Activated naive CD4-positive, alpha-beta T cell (primary cell): ENCODE data around the gene PTDSS2.

ENCODE experiments used
- DNase-seq, 4 experiments: peaks; one replicate each; lab custom pipeline; 2025; lab: John Stamatoyannopoulos, UW

PTDSS2 gene

GRCh38 chr11:530960-531831, 81.1 kb downstream of the PTDSS2 start:
- DNase-seq = no peak

GRCh38 chr11:531919-532526, 81.9 kb downstream of the PTDSS2 start:
- no peak for DNase-seq

GRCh38 chr11:532527-532985, 82.5 kb downstream of the PTDSS2 start:
- DNase-seq = no peak

- no peak for DNase-seq
Observed at GRCh38 chr11:532986-533585, 83.0 kb downstream of the PTDSS2 start.

- DNase-seq = no peak
Observed at GRCh38 chr11:533586-534395, 83.7 kb downstream of the PTDSS2 start.

GRCh38 chr11:534396-535209, 84.5 kb downstream of the PTDSS2 start:
- DNase-seq = no peak

GRCh38 chr11:535210-535518, 85.1 kb downstream of the PTDSS2 start:
- DNase-seq = no peak

- peak; percentile 83 to 97 (median 90) for DNase-seq
Observed at GRCh38 chr11:535519-536454, 85.7 kb downstream of the PTDSS2 start, which contains the start of gene HRAS. HRAS (minus strand) TSS chr11:535576.

- DNase-seq = peak; percentile 59 to 78 (median 74)
Observed at GRCh38 chr11:536841-537621, 87.0 kb downstream of the PTDSS2 start, which contains the start of gene LRRC56. LRRC56 (plus strand) TSS chr11:537527; CDS start chr11:540685, 3,158 bp downstream.

GRCh38 chr11:537622-538430, 87.7 kb downstream of the PTDSS2 start:
- DNase-seq = no peak

- DNase-seq = no peak
Observed at GRCh38 chr11:538431-539051, 88.5 kb downstream of the PTDSS2 start.

- no peak for DNase-seq
Observed at GRCh38 chr11:539971-540481, 89.9 kb downstream of the PTDSS2 start.
